C4-2B (cell line): ENCODE measurements around the gene SLC6A5.

Source experiments
- CTCF ChIP-seq: fragments of 450-650 bp; conservative IDR thresholded peaks from 2 replicates; pipeline ENCODE4 v1.5.1; 2017; ENCODE audit warnings: mild to moderate bottlenecking
- ZFX ChIP-seq: fragments of 450-650 bp; IDR thresholded peaks from 2 replicates; pipeline ENCODE4 v1.6.1; 2017

- TF ChIP-seq ZFX: no peak
- peak; percentile 50 for TF ChIP-seq CTCF
Observed at GRCh38 chr11:20671856-20672546, 72.6 kb downstream of the SLC6A5 start.
